HG02678 (cell line): ENCODE measurements around the gene DNAAF8.
"Not testable (repeated sequence)": the region's sequence is repeated elsewhere in the genome, so short reads cannot be mapped to it uniquely, and the experiment has no call there.

Source experiments
- ATAC-seq: cut with Tn5 transposase; IDR thresholded peaks from one replicate; pipeline ENCODE4 v1.9.1; 2021; ENCODE audit warnings: mild to moderate bottlenecking, moderate library complexity; ENCODE audit not compliant: unreplicated experiment

DNAAF8 gene

DNA sequence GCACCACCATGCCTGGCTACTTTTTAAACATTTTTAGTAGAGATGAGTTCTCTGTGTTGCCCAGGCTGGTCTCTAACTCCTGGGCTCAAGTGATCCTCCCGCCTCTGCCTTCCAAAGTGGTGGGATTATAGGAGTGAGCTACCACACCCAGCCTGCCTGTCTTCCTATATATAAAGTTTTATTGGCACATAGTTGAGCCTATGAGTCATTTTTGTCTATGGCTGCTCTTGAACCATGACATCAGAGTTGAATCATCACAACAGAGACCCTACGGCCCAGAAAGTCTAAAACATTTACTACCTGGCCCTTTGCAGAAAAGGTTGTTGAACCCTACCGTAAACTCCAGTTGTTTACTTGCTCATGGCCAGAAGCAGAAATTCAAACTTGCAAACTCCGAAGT is 45.9 kb downstream of the DNAAF8 start:
- ATAC-seq: no peak

DNA sequence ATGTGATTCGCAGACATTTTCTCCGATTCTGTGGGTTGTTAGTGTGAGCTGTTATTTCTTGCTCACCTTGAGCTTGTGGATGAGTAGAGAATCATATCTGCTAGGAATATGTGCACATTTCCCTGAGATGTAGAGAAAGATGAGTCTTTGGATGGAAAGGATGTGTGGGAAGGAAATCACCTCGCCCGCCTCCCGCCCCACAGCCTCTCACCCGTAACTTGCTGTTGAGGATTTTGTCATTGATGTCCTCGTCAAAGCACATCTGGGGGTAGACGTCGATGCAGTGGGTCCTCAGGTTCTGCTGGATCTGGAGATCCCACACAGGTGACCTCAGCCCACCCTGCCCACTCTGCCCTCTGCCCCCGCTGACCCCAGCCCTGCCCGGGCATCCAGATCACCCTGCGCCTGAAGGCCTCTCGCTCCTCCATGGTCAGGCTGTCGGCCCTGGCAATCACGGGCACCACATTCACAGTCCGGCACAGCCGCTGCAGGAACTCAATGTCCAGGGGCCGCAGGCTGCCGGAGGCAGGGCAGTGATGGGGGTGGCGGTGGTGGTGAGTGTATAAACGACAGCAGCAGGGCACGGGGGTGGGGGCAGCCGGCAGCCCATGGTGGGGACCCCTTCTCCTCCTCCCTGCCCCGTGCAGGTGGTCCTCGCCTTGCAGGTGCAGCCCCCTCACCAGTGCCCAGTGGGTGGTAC is 49.1 kb downstream of the DNAAF8 start:
- no peak for ATAC-seq

DNA sequence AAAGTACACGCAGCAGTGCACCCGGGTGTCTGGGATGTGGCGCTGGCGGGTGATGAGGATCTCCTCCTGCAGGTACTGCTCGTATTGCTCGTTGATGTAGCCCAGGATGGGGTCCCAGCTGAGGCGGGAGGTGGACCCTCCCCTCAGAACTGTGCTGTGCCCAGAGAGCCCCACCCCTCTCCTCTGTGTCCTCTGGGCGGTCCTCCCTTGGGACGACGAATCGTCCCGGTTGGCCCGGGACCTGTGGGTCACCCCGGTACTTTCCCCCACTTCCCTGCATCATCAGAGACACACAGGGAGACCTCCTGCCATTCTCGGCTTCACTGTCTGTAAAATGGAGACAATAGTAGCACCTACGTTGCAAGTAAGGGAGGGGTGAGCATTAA is 49.6 kb downstream of the DNAAF8 start:
- ATAC-seq: no peak

DNA sequence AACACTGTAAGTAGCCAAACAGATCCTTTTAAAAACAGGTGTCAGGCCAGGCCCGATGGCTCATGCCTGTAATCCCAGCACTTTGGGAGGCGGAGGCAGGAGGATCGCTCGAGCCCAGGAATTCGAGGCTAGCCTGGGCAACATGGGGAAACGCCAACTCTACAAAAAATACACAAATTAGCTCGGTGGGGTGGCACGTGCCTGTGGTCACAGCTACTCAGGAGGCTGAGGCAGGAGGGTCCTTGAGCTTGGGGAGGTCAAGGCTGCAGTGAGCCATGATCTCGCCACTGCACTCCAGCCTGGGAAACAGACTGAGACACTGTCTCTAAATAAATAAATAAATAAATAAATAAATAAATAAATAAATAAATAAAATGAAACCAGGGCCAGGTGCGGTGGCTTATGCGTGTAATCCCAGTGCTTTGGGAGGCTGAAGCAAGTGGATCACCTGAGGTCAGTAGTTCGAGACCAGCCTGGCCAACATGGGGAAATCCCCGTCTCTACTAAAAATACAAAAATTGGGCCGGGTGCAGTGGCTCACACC is 50.2 kb downstream of the DNAAF8 start:
- ATAC-seq: not testable (repeated sequence)

DNA sequence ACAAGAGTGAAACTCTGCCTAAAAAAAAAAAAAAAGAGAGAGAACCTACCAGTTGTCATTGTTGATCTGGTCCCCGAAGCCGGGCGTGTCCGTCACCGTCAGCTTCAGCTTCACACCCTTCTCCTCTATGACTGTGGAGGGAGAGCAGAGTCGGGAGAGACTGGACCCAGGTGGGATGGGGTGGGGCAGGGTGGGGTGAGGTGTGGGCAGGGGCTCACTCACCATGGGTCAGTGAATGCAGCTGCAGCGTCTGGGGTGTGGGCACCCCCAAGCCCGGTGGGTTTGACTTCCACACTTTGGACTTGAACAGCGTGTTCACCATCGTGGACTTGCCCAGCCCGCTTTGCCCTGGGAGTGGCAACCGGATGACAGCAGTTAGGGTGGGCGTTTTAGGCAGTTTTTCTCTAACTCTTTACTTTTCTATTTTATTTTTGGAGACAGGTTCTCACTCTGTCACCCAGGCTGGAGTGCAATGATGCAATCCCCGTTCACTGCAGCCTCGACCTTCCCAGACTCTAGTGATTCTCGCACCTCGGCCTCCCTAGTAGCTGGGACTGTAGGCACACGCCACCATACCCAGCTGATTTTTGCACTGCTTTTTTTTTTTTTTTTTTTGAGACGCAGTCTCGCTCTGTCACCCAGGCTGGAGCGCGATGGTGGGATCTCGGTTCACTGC is 51.6 kb downstream of the DNAAF8 start:
- ATAC-seq: no peak

DNA sequence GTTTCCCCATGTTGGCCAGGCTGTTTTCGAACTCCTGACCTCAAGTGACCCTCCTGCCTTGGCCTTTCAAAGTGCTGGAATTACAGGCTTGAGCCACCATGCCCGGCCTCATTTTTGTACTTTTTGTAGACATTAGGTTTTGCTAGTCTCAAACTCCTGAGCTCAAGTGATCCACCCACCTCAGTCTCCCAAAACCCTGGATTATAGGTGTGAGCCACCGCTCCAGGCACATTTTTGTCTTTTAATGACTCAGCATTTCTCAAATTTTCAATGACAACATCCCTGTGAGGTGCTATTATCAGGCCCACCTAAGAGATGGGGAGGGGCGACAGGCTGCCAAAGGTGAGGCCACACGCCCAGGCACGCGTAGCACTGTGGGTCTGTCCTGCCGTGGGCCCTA is 52.7 kb downstream of the DNAAF8 start:
- no peak for ATAC-seq

DNA sequence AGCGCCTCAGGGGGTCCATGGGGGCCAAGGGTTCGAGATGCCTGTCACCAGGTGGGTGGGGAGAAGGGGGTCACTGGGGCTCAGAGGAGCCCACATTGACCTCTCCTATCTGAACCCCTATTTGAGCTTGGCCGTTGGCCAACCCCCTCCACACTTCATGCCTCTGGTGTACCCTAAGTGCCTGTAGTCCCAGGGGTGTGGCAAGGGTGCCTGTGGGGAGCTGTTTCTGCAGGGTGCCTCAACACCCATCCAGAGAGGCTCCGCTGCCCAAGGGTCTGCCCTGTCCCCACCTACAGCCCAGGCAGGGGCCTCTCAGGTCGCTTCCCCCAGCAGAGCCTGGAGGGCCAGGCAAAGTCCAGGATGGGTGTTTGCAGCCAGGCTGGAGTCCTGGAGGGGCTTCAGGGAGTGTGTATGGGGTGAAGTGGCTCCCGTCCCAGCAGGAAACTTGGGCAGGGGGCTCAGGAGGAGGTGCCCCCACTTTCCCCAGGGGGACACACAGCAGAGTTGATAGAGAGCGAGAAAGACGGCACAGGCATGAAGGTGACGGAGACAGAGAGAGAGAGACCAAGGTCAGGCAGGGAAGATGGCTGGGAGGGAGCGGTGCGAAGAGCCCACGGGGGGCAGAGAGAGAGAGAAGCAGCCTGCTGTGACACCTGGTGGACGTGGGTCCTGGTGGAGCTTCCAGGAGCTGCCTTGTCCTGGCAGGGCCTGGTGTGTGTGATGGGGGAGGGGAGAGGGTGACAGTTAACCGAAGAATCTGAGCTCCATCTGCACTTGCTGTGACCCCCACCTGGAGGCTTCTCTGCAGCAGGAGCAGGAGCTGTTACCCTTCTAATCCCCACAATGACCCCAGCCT is 53.5 kb downstream of the DNAAF8 start, which contains the start of gene SEPTIN12:
SEPTIN12 (minus strand) TSS at position 719 of the 856 bp plus-strand sequence; CDS start at position 19, 700 bp downstream.
- no peak for ATAC-seq

DNA sequence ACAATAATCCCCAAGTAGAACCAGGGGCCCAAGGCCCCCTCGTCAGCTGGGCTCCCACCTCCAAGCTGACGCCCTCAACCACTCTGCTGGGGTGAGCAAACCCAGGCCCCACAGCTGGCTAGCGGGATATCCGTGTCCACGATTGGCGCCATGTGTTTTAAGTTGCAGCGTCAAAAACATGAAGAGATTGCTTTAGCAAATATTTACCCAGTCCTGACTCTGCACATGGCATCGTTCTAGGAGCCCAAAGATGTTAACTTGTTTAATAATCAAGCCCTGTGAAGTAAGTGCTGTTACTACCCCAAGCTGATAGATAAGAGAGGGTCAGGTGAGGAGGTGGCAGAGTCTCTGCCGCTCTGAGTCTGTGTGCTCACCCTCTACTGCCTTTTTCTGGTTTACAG is 54.2 kb downstream of the DNAAF8 start:
- no peak for ATAC-seq

DNA sequence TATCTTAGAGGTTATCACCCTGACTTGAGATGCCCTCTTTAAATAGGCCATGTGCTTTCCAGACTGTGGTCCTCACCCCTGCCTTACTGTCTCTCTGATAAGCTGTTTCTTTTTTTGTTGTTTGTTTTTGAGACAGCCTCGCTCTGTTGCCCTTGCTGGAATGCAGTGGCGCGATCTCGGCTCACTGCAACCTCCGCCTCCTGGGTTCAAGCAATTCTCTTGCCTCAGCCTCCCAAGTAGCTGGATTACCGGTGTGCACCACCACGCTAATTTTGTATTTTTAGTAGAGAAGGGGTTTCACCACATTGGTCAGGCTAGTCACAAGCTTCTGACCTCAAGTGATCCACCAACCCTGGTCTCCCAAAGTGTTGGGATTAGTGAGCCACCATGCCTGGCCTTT is 54.6 kb downstream of the DNAAF8 start:
- ATAC-seq: no peak

DNA sequence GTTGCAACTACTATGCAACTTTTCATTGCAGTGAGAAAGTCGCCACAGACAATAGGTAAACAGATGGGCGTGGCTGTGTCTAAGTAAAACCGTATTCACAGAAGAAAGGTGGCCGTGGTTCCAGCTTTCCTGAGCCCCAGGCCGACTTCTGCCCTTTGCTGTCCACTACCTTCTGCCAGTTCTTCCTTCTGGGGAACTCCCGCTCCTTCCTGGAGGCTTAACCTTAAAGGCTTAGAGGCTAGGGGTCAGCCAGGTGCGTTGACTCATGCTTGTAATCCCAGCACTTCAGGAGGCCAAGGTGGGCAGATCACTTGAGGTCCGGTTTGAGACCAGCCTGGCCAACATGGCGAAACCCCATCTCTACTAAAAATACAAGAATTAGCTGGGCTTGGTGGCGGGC is 55.9 kb downstream of the DNAAF8 start:
- no peak for ATAC-seq

DNA sequence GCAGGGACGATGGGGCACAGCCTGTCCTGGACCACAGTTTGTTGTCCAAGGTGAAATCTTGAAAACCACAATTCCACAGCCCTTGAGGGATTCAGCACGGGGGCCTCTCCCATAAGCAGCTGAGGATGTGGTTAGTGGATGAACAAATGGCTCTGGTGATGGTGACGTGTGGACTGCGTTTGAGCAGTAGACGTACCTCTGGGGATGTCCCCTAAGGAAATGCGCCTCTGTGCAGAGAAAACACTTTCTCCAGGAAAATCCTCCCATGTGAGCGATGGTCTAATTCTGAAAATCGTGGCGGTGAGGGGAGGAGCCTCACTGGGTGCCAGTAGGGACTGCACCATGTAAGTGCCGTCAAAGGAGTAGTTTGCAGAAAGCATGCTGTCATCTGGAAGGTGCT is 56.5 kb downstream of the DNAAF8 start:
- ATAC-seq: no peak

DNA sequence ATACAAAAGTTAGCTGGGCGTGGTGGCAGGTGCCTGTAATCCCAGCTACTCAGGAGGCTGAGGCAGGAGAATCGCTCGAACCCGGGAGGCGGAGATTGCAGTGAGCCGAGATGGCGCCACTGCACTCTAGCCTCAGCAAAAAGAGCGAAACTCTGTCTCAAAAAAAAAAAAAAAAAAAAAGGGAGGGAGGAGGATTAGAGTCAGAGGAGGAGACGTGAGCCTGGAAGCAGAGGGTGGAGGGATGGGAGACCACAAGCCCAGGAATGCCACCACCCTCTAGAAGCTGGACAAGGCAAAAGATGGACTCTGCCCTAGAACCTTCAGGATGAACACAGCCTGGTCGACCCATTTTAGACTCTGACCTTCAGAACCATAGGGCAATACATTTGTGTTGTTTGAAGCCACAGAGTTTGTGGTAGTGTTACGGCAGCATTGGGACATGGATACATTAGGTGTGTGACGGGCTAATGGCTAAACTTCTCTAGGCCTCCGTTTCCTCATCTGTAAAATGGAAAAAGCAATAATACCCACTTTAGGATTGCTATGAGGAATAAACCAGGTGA is 58.7 kb downstream of the DNAAF8 start:
- no peak for ATAC-seq

DNA sequence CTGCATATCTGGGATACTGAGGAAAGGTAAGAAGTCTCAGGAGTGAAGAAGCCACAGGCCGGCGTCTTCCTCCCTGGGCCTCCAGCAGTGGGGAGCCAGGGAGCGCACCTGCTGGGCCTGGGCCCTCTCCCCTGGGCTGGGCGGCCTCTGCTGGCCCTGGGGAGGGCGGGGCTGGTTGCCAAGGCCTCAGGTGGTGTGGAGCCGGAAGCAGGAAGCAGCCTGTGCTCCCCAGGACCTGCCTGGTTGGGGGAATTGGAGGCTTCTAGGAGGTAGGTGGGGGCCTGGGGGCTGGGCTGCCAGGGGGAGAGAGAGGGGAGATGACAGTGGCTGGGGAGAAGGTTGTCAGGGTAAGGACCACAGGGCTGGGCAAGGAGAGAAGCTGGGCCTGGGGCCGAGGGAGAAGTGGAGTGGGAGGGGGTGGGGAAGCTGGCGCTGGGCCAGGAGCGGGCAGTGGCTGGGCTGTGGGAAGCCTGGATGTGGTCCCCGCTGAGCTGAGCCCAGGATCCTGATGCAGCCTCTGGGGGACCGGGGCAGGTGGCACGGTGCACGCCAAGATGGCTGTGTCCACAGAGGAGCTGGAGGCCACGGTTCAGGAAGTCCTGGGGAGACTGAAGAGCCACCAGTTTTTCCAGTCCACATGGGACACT is 61.0 kb downstream of the DNAAF8 start, which contains the start of gene SMIM22:
SMIM22 (plus strand) TSS at position 189 of the 647 bp plus-strand sequence; CDS start at position 555, 366 bp downstream.
- ATAC-seq: no peak

DNA sequence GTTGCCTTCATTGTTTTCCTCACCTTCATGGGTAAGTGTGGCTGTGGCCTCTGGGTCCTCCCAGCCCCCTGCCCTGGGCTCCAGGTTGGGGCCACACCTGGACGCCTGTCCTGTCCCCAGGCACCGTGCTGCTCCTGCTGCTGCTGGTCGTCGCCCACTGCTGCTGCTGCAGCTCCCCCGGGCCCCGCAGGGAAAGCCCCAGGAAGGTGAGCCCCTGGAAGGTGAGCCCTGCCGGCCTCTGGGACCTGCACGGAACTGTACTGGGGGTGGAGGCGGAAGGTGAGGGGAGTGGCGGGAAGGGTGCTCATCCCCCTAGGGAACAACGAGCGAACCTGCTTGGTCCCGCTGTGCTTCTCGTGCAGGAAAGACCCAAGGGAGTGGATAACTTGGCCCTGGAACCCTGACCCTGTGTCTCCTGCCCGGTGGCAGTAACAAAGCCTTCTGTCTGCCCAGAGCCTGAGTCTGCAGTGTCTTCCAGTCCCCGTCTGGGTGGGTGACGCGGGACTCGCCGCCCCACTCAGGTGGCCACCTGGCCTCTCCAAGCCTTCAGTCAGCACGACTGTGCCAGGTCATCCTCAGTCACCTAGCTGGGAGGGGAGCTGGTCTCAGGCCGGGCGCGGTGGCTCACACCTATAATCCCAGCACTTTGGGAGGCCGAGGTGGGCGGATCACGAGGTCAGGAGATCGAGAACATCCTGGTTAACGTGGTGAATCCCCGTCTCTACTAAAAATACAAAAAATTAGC is 61.7 kb downstream of the DNAAF8 start:
- ATAC-seq: no peak

DNA sequence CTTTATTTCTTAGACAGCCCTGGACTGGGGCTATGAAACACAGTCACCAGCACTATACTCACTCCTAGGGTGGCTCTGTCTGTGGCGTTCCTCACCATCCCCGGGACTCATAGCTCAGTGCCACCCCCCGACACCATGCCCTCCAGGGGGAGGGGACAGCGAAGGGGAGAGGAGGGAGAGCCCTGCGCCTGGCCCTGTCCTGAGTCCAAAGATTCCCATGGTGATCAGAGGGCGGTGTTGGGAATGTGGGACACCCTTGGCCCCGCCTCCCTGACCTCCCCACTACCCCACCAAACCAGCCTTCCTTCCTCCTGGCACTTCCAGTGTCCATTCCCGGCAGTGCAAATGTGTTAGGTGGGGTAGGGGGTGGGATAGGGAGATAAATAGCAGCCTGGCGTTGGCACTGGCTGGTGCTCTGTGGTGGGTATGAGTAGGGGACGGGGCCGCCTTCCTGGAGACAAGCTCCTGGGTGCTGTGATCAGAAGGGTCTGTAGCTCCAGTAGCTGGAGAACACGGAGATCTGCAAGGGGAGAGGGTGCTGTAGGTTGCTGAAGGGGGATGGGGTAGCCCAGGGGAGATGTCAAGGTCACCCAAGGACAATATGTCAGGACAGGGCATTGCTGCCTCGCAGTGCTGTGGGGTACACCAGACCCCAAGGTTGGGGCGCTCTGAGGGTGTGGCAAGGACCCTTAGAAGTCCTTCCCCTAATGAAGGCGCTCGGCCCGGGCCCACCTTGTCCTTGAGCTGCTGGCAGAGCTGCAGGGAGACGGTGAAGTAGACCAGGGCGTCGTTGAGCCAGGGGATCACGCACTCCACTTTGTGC is 62.9 kb downstream of the DNAAF8 start:
- ATAC-seq: no peak

DNA sequence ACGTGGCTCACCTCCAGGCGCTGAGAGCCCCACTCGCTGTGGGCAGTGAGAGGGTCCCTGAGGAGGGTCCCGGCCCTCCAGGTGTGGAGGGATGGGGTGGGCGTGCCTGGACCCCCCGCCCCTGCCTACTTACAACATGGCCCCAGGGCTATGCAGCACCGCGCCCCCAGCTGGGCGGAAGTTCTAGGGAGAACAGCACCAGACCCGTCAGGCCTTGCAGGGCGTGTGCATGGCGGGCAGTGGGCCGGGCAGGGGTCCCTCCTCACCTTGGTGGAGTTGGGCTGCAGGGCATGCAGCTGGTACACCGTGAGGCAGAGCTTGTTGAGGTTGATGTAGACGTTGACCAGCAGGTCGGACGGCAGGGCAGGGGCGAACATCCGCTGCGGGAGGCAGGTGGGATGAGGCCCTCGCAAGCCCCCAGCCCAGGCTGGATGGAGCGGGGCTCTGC is 63.5 kb downstream of the DNAAF8 start:
- no peak for ATAC-seq

DNA sequence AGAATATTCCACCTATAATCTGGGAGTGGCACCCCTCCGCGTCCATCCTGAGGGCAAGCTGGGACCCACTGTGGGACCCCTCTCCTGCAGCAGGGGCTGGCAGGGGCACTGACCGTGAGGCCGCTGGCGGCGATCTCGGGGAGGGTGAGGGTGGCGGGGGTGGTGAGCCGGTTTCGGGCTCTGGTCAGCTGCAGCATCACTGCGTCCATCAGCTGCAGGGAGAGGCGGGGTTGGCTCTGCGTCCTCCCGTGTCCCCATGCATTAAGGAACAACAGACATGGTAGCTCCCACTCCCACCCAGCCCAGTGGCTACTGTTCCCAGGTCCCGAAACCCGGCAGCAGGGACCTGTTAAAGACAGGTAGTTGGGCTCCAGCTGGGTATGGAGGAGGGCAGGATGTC is 64.1 kb downstream of the DNAAF8 start:
- no peak for ATAC-seq
